ENCODE measurements around the gene ACOXL.
A peak's percentile ranks its signal among the peaks of the same experiment; 100 is the strongest.

The ACOXL gene

GRCh38 chr2:110718990-110719389, 13.4 kb upstream of the ACOXL start:
- no peak for DNase-seq

- no peak for DNase-seq
Observed at GRCh38 chr2:110720547-110720946, 11.8 kb upstream of the ACOXL start.

GRCh38 chr2:110724820-110725219, 7.6 kb upstream of the ACOXL start:
- no peak for DNase-seq

GRCh38 chr2:110725370-110725769, 7.0 kb upstream of the ACOXL start:
- no peak for DNase-seq

- no peak for DNase-seq
Observed at GRCh38 chr2:110725859-110726258, 6.5 kb upstream of the ACOXL start.

GRCh38 chr2:110726285-110726684, 6.1 kb upstream of the ACOXL start:
- DNase-seq, result no peak

- no peak for DNase-seq
Observed at GRCh38 chr2:110727923-110728322, 4.5 kb upstream of the ACOXL start.

- no peak for DNase-seq
Observed at GRCh38 chr2:110729106-110729505, 3.3 kb upstream of the ACOXL start.

GRCh38 chr2:110731064-110731463, 1.3 kb upstream of the ACOXL start:
- DNase-seq, result no peak

- no peak for DNase-seq
Observed at GRCh38 chr2:110735366-110735765, 3.0 kb downstream of the ACOXL start.

- no peak for DNase-seq
Observed at GRCh38 chr2:110737783-110738182, 5.4 kb downstream of the ACOXL start.

GRCh38 chr2:110740747-110741349, 8.5 kb downstream of the ACOXL start:
- DNase-seq, result no peak

GRCh38 chr2:110741491-110741980, 9.2 kb downstream of the ACOXL start:
- peak in 1 of 5 experiments; percentile 87 for DNase-seq

GRCh38 chr2:110742412-110742811, 10.0 kb downstream of the ACOXL start:
- DNase-seq, result no peak

- no peak for DNase-seq
Observed at GRCh38 chr2:110743600-110743999, 11.2 kb downstream of the ACOXL start.

- peak in 1 of 5 experiments; percentile 30 for DNase-seq
Observed at GRCh38 chr2:110744429-110744828, 12.1 kb downstream of the ACOXL start.

GRCh38 chr2:110745048-110745447, 12.7 kb downstream of the ACOXL start:
- no peak for DNase-seq

- peak in 1 of 5 experiments; percentile 22 for DNase-seq
Observed at GRCh38 chr2:110746586-110747521, 14.5 kb downstream of the ACOXL start.

GRCh38 chr2:110747522-110748488, 15.4 kb downstream of the ACOXL start:
- peak in 1 of 5 experiments; percentile 62 for DNase-seq

GRCh38 chr2:110748489-110748867, 16.1 kb downstream of the ACOXL start:
- peak in 4 of 5 experiments; percentile 12 to 98 (median 42) for DNase-seq

GRCh38 chr2:110751642-110752041, 19.3 kb downstream of the ACOXL start:
- no peak for DNase-seq

- DNase-seq, result no peak
Observed at GRCh38 chr2:110752871-110753270, 20.5 kb downstream of the ACOXL start.
